ENCODE measurements around the gene MRPS25. TPM values are rescaled to one million over a fixed set of nuclear protein-coding genes. Genes with fewer than 3 reads are reported as not detected.

The MRPS25 gene
- total and polyA plus RNA-seq, 8 donors: 13.9 to 126 (median 28.8) TPM

GRCh38 chr3:15063238-15063637 is 1.9 kb downstream of the MRPS25 start:
- Histone ChIP-seq H3K36me3 (peaks cover 8 to 15% (median 13%) of the 10 kb centered on the region in 4 donors), H3K27me3 (no peaks in the 10 kb centered on the region), H3K4me1 (peaks cover 14 to 23% (median 20%) of the 10 kb centered on the region in 4 donors), H3K4me3 (peak overlapping the region in 2 of 4 donors; percentile 92 to 97), H3K9me3 (no peaks in the 10 kb centered on the region), H3K27ac (no peak overlapping the region)
- 52 to 81% (median 60%) methylated on average over 4 of the region's 4 CpGs for WGBS, 5 donors
- no peak for DNase-seq
- intact Hi-C loops (cut with DNase I; ENCODE audit: low total_unique reads): no loop called here
- TF ChIP-seq EP300 (IDR thresholded peaks at IDR 0.05): no peak
- no peak for TF ChIP-seq POLR2A (IDR thresholded peaks at IDR 0.05)

- peaks cover 9 to 37% (median 36%) of the 10 kb centered on the region in 4 donors for H3K36me3 ChIP-seq
- intact Hi-C loops (cut with DNase I; ENCODE audit: low total_unique reads): no loop called here
- no peak overlapping the region for H3K27ac ChIP-seq
- H3K27me3 ChIP-seq: no peaks in the 10 kb centered on the region
- peaks cover 14 to 20% (median 18%) of the 10 kb centered on the region in 4 donors for H3K4me1 ChIP-seq
- no peak overlapping the region for H3K4me3 ChIP-seq
- no peak for DNase-seq
- TF ChIP-seq EP300 (IDR thresholded peaks at IDR 0.05) (no peak), CTCF (IDR thresholded peaks at IDR 0.05) (no peak), POLR2AphosphoS5 (IDR thresholded peaks at IDR 0.05) (no peak), POLR2A (IDR thresholded peaks at IDR 0.05) (no peak)
- 92 to 95% (median 94%) methylated on average over 3 of the region's 3 CpGs for WGBS, 5 donors
- no peaks in the 10 kb centered on the region for H3K9me3 ChIP-seq
These were observed 5.1 kb downstream of the MRPS25 start for GRCh38 chr3:15060029-15060428.

- intact Hi-C loops (cut with DNase I; ENCODE audit: low total_unique reads): no loop called here
- Histone ChIP-seq H3K27ac (no peak overlapping the region), H3K27me3 (no peaks in the 10 kb centered on the region), H3K4me3 (no peak overlapping the region), H3K9me3 (no peaks in the 10 kb centered on the region), H3K4me1 (peaks cover 0 to 4% (median 1%) of the 10 kb centered on the region in 4 donors), H3K36me3 (peaks cover 21 to 61% (median 55%) of the 10 kb centered on the region in 4 donors)
- 79 to 89% (median 86%) methylated on average over 14 to 19 of the region's 19 CpGs for WGBS, 5 donors
- TF ChIP-seq EP300 (IDR thresholded peaks at IDR 0.05): no peak
- TF ChIP-seq POLR2A (IDR thresholded peaks at IDR 0.05): no peak
- no peak for DNase-seq
These were observed 8.3 kb downstream of the MRPS25 start for GRCh38 chr3:15056676-15057404.

- Histone ChIP-seq H3K27ac (no peak overlapping the region), H3K36me3 (peaks cover 22 to 78% (median 72%) of the 10 kb centered on the region in 4 donors), H3K27me3 (no peaks in the 10 kb centered on the region), H3K4me1 (peaks cover 0 to 4% (median 2%) of the 10 kb centered on the region in 4 donors), H3K9me3 (no peaks in the 10 kb centered on the region), H3K4me3 (no peak overlapping the region)
- 81 to 89% (median 86%) methylated on average over 8 of the region's 8 CpGs for WGBS, 5 donors
- intact Hi-C loops (cut with DNase I; ENCODE audit: low total_unique reads): no loop called here
- DNase-seq: no peak
- TF ChIP-seq POLR2AphosphoS5 (IDR thresholded peaks at IDR 0.05) (no peak), POLR2A (IDR thresholded peaks at IDR 0.05) (no peak), CTCF (IDR thresholded peaks at IDR 0.05) (no peak), EP300 (IDR thresholded peaks at IDR 0.05) (no peak)
These were observed 10.0 kb downstream of the MRPS25 start for GRCh38 chr3:15055019-15055557.

GRCh38 chr3:15053541-15053940 is 11.6 kb downstream of the MRPS25 start:
- H3K4me1 ChIP-seq: peaks cover 0 to 4% (median 2%) of the 10 kb centered on the region in 4 donors
- peaks cover 30 to 83% (median 76%) of the 10 kb centered on the region in 4 donors for H3K36me3 ChIP-seq
- no peak for DNase-seq
- H3K9me3 ChIP-seq: no peaks in the 10 kb centered on the region
- no peak overlapping the region for H3K27ac ChIP-seq
- no peaks in the 10 kb centered on the region for H3K27me3 ChIP-seq
- H3K4me3 ChIP-seq: no peak overlapping the region
- intact Hi-C loops (cut with DNase I; ENCODE audit: low total_unique reads): no loop called here
- WGBS, 5 donors: 97 to 98% (median 97%) methylated on average over 4 of the region's 4 CpGs
- TF ChIP-seq POLR2AphosphoS5 (IDR thresholded peaks at IDR 0.05): no peak
- no peak for TF ChIP-seq EP300 (IDR thresholded peaks at IDR 0.05)
- TF ChIP-seq CTCF (IDR thresholded peaks at IDR 0.05): no peak
- TF ChIP-seq POLR2A (IDR thresholded peaks at IDR 0.05): no peak
